Thyroid gland (tissue), 4 donors: Measurements from ENCODE around the gene TENM3. TPM values are rescaled to one million over a fixed set of nuclear protein-coding genes. Genes with fewer than 3 reads are reported as not detected.

Experiments used
- DNase-seq, 2 donors: peaks; one replicate each; pipeline ENCODE4 v3.0.0-alpha.2; 2019
- H3K27ac ChIP-seq, 3 donors: fragments of 200-600 bp; sonication (generic); 1 replicate in 2 of 3; 2 replicates in 1 of 3; pipeline ENCODE4 v1.5.1; 2016 to 2019; ENCODE audit warnings: mild to moderate bottlenecking in 1 of 3, moderate library complexity in 1 of 3
- H3K27me3 ChIP-seq: fragments of 200-600 bp; sonication (generic); one replicate; pipeline ENCODE4 v1.5.1; 2019
- H3K36me3 ChIP-seq, 2 donors: fragments of 200-600 bp; sonication (generic); one replicate each; pipeline ENCODE4 v1.5.1; 2016 to 2019
- H3K4me1 ChIP-seq, 2 donors: fragments of 200-600 bp; sonication (generic); one replicate each; pipeline ENCODE4 v1.5.1; 2017 to 2019
- H3K4me3 ChIP-seq, 3 donors: fragments of 200-600 bp; sonication (generic); replicated peaks in 1 of 3; 1 replicate in 2 of 3; 2 replicates in 1 of 3; pipeline ENCODE4 v1.5.1; 2016; ENCODE audit warnings: mild to moderate bottlenecking in 1 of 3
- H3K9me3 ChIP-seq: fragments of 200-600 bp; sonication (generic); one replicate; pipeline ENCODE4 v1.5.1; 2017
- CTCF ChIP-seq, 6 experiments: fragments of 200-600 bp in 3 of 6; fragments of 450-650 bp in 3 of 6; sonication (generic) in 3 of 6; IDR thresholded peaks; one replicate each; pipeline ENCODE4 v1.5.1; 2016 to 2019; ENCODE audit warnings: antibody characterized with exemption in 6 of 6, mild to moderate bottlenecking in 2 of 6, inconsistent platforms in 1 of 6, moderate library complexity in 1 of 6
- POLR2A ChIP-seq, 2 donors: fragments of 450-650 bp; IDR thresholded peaks; one replicate each; pipeline ENCODE4 v1.6.1; 2017; ENCODE audit warnings: antibody characterized with exemption in 2 of 2, mild to moderate bottlenecking in 2 of 2, moderate library complexity in 1 of 2
- WGBS, 2 donors: methylation state at CpG; one replicate each; pipeline ENCODE4 v1.1.5; 2017; 5-methylcytosine and 5-hydroxymethylcytosine counted together
- intact Hi-C: fragments of 100-400 bp; cut with DNase I; formaldehyde crosslinking; loops from one replicate; pipeline ENCODE4 v1.15.1; 2023
- total RNA-seq, 4 donors: library from RNA; depleted of rRNA; stranded (reverse); fragments of >200 nt; gene quantifications; one replicate each; pipeline ENCODE4 v1.2.3, GENCODE V29; 2016

TENM3 gene
- total RNA-seq, 4 donors from 2014 or later: 41.8 to 82.2 (median 68.1) TPM

DNA sequence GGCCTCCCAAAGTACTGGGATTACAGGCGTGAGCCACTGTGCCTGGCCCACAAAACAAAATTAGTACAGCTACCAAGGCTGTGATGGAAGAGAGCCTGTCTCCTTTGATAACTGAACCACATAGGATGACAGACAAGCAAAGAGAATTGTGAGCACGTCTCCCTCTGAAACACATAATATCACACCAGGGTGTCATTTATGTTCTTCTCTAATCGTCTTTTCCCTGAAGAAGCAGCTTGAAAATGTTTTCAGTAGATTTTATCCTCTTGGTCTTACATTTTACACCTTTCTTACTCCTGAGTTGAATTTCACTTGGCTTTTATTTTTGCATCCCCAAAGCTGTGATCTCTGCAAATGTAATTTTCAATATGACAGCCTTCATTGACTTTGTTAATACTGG, 67.8 kb downstream of the TENM3 start:
- H3K9me3 ChIP-seq: no peaks in the 10 kb centered on the region
- H3K27ac ChIP-seq: no peak overlapping the region
- H3K4me1 ChIP-seq: no peaks in the 10 kb centered on the region
- DNase-seq: no peak
- H3K36me3 ChIP-seq: no peaks in the 10 kb centered on the region
- intact Hi-C loops: no loop called here
- WGBS, 2 donors: 80 to 86% methylated on average over 3 of the region's 3 CpGs
- TF ChIP-seq POLR2A (IDR thresholded peaks at IDR 0.05): no peak
- TF ChIP-seq CTCF (IDR thresholded peaks at IDR 0.05): no peak
- H3K4me3 ChIP-seq: no peak overlapping the region
- H3K27me3 ChIP-seq: no peaks in the 10 kb centered on the region

- TF ChIP-seq POLR2A (IDR thresholded peaks at IDR 0.05): no peak
- no peak for TF ChIP-seq CTCF (IDR thresholded peaks at IDR 0.05)
- Histone ChIP-seq H3K27me3 (no peaks in the 10 kb centered on the region), H3K36me3 (no peaks in the 10 kb centered on the region), H3K4me1 (no peaks in the 10 kb centered on the region), H3K4me3 (no peak overlapping the region), H3K9me3 (no peaks in the 10 kb centered on the region), H3K27ac (no peak overlapping the region)
- DNase-seq: no peak
- 93 to 96% methylated on average over 2 of the region's 2 CpGs for WGBS, 2 donors
- intact Hi-C loops: no loop called here
Measured at GRCh38 chr4:182314537-182314936, 71.3 kb downstream of the TENM3 start.

DNA sequence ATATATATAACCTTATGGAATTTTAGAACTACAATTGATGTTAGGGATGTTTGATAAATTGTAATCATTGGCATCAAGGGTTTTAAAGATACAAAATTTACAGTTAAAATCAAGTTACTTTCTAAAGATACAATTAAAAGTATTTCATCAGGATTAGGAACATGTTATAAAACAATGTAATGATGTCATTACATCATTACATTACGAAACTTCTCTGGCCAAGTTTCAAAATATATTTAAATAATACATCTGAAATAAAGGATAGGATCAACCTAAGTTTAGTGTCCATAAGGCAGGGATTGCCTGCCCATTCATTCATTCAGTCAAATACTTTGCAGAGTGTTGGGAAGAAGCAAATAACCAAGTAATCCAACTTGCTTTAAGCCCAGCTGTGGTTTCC, 75.1 kb downstream of the TENM3 start:
- Histone ChIP-seq H3K9me3 (no peaks in the 10 kb centered on the region), H3K36me3 (no peaks in the 10 kb centered on the region), H3K4me1 (no peaks in the 10 kb centered on the region), H3K27ac (no peak overlapping the region), H3K4me3 (no peak overlapping the region), H3K27me3 (no peaks in the 10 kb centered on the region)
- WGBS, 2 donors: 91 to 93% methylated on average over 1 of the region's 1 CpG
- DNase-seq: no peak
- intact Hi-C loops: no loop called here
- TF ChIP-seq CTCF (IDR thresholded peaks at IDR 0.05): no peak
- TF ChIP-seq POLR2A (IDR thresholded peaks at IDR 0.05): no peak

GRCh38 chr4:182320092-182320491, 76.9 kb downstream of the TENM3 start:
- 84 to 89% methylated on average over 6 of the region's 6 CpGs for WGBS, 2 donors
- Histone ChIP-seq H3K4me3 (no peak overlapping the region), H3K4me1 (no peaks in the 10 kb centered on the region), H3K27ac (no peak overlapping the region), H3K27me3 (no peaks in the 10 kb centered on the region), H3K9me3 (no peaks in the 10 kb centered on the region), H3K36me3 (no peaks in the 10 kb centered on the region)
- DNase-seq: no peak
- TF ChIP-seq CTCF (IDR thresholded peaks at IDR 0.05): no peak
- no peak for TF ChIP-seq POLR2A (IDR thresholded peaks at IDR 0.05)
- intact Hi-C loops: no loop called here

DNA sequence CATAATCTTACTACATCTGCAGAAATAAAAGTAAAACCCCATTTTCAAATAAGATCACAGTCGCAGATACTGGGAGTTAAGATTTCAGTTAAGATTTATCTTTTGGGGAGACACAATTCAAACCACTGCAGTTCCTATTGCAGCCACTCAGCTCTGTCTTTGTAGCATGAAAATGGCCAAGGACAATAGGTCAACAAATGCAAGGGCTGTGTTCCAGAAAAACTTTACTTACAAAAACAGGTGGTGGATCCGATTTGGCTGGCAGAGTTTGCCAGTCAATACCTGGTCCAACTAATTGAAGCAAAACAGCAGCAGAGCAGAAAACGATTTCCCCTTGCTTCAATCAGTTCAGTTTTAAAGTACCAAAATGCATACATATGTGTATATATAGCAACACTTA, 77.4 kb downstream of the TENM3 start:
- Histone ChIP-seq H3K4me1 (no peaks in the 10 kb centered on the region), H3K4me3 (no peak overlapping the region), H3K9me3 (no peaks in the 10 kb centered on the region), H3K27ac (no peak overlapping the region), H3K27me3 (no peaks in the 10 kb centered on the region), H3K36me3 (no peaks in the 10 kb centered on the region)
- no peak for DNase-seq
- WGBS, 2 donors: 59 to 72% methylated on average over 3 of the region's 3 CpGs
- intact Hi-C loops: no loop called here
- TF ChIP-seq CTCF (IDR thresholded peaks at IDR 0.05) (no peak), POLR2A (IDR thresholded peaks at IDR 0.05) (no peak)
